Measurements from ENCODE around the gene FAM131A.

The FAM131A gene

GRCh38 chr3:184395320-184395660, 57.9 kb downstream of the FAM131A start:
- no peak for DNase-seq (ENCODE audit: low spot score)

All from COLO829 (cell line).